Measurements from ENCODE around the gene CACNA1D. TPM values are rescaled to one million over a fixed set of nuclear protein-coding genes. Genes with fewer than 3 reads are reported as not detected.

The CACNA1D gene
- total RNA-seq, 1 donor from 2014 or later, result 1.1 TPM

- no peak overlapping the region for H3K4me3 ChIP-seq
- intact Hi-C loops (cut with micrococcal nuclease), result no loop called here
- H3K9me3 ChIP-seq (replicated peaks), result no peaks in the 10 kb centered on the region
- H3K4me1 ChIP-seq, result no peaks in the 10 kb centered on the region
- H3K27me3 ChIP-seq (ENCODE audit: low read depth), result peaks cover 22% of the 10 kb centered on the region
- no peak overlapping the region for H3K27ac ChIP-seq (replicated peaks)
- TF ChIP-seq, protein P1, sequence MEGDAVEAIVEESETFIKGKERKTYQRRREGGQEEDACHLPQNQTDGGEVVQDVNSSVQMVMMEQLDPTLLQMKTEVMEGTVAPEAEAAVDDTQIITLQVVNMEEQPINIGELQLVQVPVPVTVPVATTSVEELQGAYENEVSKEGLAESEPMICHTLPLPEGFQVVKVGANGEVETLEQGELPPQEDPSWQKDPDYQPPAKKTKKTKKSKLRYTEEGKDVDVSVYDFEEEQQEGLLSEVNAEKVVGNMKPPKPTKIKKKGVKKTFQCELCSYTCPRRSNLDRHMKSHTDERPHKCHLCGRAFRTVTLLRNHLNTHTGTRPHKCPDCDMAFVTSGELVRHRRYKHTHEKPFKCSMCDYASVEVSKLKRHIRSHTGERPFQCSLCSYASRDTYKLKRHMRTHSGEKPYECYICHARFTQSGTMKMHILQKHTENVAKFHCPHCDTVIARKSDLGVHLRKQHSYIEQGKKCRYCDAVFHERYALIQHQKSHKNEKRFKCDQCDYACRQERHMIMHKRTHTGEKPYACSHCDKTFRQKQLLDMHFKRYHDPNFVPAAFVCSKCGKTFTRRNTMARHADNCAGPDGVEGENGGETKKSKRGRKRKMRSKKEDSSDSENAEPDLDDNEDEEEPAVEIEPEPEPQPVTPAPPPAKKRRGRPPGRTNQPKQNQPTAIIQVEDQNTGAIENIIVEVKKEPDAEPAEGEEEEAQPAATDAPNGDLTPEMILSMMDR (IDR thresholded peaks at IDR 0.05; ENCODE audit: borderline replicate concordance), result no peak
- no peaks in the 10 kb centered on the region for H3K36me3 ChIP-seq
- DNase-seq, result no peak
Observed at GRCh38 chr3:53593611-53594010, 99.2 kb downstream of the CACNA1D start.

DNA sequence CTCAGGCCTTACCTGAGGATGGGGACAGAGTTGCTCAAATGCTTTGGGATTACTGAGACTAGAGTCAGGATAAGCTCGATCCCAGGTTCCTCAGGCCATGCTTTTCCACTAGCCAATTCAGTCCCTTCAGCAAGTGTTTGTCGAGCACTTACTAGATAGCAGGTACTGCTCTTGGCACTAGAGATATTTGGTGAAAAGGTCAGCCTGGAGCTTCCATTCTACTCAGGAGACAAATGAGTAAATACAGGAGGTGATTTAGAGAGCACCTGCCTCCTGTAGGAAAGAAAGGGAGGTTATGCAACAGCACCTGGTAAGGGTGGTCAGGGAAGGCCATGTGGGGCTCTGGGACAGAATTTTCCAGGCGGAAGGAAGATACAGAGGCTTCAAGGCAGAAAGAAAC lies 99.9 kb downstream of the CACNA1D start:
- no peak overlapping the region for H3K4me3 ChIP-seq
- DNase-seq, result no peak
- peaks cover 22% of the 10 kb centered on the region for H3K27me3 ChIP-seq (ENCODE audit: low read depth)
- no peak overlapping the region for H3K27ac ChIP-seq (replicated peaks)
- no peaks in the 10 kb centered on the region for H3K4me1 ChIP-seq
- intact Hi-C loops (cut with micrococcal nuclease), result no loop called here
- H3K36me3 ChIP-seq, result no peaks in the 10 kb centered on the region
- H3K9me3 ChIP-seq (replicated peaks), result no peaks in the 10 kb centered on the region
- TF ChIP-seq, protein P1 (IDR thresholded peaks at IDR 0.05; ENCODE audit: borderline replicate concordance), result no peak

GRCh38 chr3:53595660-53596059 lies 101.2 kb downstream of the CACNA1D start:
- TF ChIP-seq, protein P1 (IDR thresholded peaks at IDR 0.05; ENCODE audit: borderline replicate concordance), result no peak
- no peak overlapping the region for H3K27ac ChIP-seq (replicated peaks)
- no peaks in the 10 kb centered on the region for H3K9me3 ChIP-seq (replicated peaks)
- intact Hi-C loops (cut with micrococcal nuclease), result no loop called here
- no peaks in the 10 kb centered on the region for H3K36me3 ChIP-seq
- H3K4me1 ChIP-seq, result no peaks in the 10 kb centered on the region
- H3K4me3 ChIP-seq, result no peak overlapping the region
- no peak for DNase-seq
- H3K27me3 ChIP-seq (ENCODE audit: low read depth), result peaks cover 8% of the 10 kb centered on the region

GRCh38 chr3:53597136-53597915 lies 102.9 kb downstream of the CACNA1D start:
- Histone ChIP-seq H3K27ac (replicated peaks) (no peak overlapping the region), H3K4me1 (no peaks in the 10 kb centered on the region), H3K36me3 (no peaks in the 10 kb centered on the region), H3K4me3 (no peak overlapping the region), H3K9me3 (replicated peaks) (no peaks in the 10 kb centered on the region), H3K27me3 (ENCODE audit: low read depth) (peaks cover 3% of the 10 kb centered on the region)
- TF ChIP-seq, protein P1 (IDR thresholded peaks at IDR 0.05; ENCODE audit: borderline replicate concordance), result no peak
- DNase-seq, result no peak
- intact Hi-C loops (cut with micrococcal nuclease), result no loop called here

- Histone ChIP-seq H3K9me3 (replicated peaks) (no peaks in the 10 kb centered on the region), H3K4me1 (no peaks in the 10 kb centered on the region), H3K27me3 (ENCODE audit: low read depth) (peaks cover 18% of the 10 kb centered on the region), H3K4me3 (no peak overlapping the region), H3K27ac (replicated peaks) (no peak overlapping the region), H3K36me3 (no peaks in the 10 kb centered on the region)
- TF ChIP-seq, protein P1 (IDR thresholded peaks at IDR 0.05; ENCODE audit: borderline replicate concordance), result no peak
- intact Hi-C loops (cut with micrococcal nuclease), result no loop called here
- DNase-seq, result no peak
Observed at GRCh38 chr3:53599771-53600170, 105.4 kb downstream of the CACNA1D start.
